ENCODE data around the gene DCTN1.

DNA sequence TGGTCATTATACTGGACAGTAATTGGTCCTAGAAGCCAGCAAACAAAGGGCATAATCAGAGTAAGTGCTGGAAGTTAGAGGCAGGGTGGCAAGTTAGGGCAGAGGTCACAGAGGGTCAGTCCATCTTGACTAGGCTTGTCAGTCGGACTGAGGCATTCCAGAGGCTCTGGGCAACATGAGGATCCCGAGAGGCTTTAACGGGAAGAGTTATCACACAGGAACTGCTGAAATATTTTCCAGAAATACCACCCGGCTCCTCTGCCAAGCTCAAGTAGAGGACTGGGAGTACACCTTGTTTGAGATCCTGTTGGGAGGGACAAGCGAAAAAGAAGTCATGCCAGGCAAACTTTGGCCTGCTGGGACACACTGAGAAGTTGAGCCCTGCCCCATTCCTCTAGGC, 27.6 kb upstream of the DCTN1 start:
- TF ChIP-seq, protein P1, sequence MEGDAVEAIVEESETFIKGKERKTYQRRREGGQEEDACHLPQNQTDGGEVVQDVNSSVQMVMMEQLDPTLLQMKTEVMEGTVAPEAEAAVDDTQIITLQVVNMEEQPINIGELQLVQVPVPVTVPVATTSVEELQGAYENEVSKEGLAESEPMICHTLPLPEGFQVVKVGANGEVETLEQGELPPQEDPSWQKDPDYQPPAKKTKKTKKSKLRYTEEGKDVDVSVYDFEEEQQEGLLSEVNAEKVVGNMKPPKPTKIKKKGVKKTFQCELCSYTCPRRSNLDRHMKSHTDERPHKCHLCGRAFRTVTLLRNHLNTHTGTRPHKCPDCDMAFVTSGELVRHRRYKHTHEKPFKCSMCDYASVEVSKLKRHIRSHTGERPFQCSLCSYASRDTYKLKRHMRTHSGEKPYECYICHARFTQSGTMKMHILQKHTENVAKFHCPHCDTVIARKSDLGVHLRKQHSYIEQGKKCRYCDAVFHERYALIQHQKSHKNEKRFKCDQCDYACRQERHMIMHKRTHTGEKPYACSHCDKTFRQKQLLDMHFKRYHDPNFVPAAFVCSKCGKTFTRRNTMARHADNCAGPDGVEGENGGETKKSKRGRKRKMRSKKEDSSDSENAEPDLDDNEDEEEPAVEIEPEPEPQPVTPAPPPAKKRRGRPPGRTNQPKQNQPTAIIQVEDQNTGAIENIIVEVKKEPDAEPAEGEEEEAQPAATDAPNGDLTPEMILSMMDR (IDR thresholded peaks at IDR 0.05): no peak
- no peak for TF ChIP-seq EZH2 (IDR thresholded peaks at IDR 0.05; ENCODE audit: borderline replicate concordance, insufficient read depth, low read depth, low read length, poor library complexity, severe bottlenecking)

All from B cell (primary cell).